ENCODE data around the gene CNN1. TPM values are rescaled to one million over a fixed set of nuclear protein-coding genes. Genes with fewer than 3 reads are reported as not detected.

CNN1 gene
- total RNA-seq, 2 donors from 2014 or later: 10.9 to 15.2 TPM

GRCh38 chr19:11528551-11529341 lies 9.9 kb upstream of the CNN1 start, which contains the start of gene ECSIT:
ECSIT (minus strand) TSS chr19:11529134; CDS start chr19:11519170, 9,964 bp downstream.
- H3K36me3 ChIP-seq (replicated peaks in 1 of 2; ENCODE audit: insufficient read depth in 1 of 2, low read depth in 2 of 2): no peaks in the 10 kb centered on the region
- intact Hi-C loops (cut with DNase I): no loop called here
- TF ChIP-seq POLR2A (IDR thresholded peaks at IDR 0.05): peak; percentile 48 to 76 (median 65)
- TF ChIP-seq, protein P1, sequence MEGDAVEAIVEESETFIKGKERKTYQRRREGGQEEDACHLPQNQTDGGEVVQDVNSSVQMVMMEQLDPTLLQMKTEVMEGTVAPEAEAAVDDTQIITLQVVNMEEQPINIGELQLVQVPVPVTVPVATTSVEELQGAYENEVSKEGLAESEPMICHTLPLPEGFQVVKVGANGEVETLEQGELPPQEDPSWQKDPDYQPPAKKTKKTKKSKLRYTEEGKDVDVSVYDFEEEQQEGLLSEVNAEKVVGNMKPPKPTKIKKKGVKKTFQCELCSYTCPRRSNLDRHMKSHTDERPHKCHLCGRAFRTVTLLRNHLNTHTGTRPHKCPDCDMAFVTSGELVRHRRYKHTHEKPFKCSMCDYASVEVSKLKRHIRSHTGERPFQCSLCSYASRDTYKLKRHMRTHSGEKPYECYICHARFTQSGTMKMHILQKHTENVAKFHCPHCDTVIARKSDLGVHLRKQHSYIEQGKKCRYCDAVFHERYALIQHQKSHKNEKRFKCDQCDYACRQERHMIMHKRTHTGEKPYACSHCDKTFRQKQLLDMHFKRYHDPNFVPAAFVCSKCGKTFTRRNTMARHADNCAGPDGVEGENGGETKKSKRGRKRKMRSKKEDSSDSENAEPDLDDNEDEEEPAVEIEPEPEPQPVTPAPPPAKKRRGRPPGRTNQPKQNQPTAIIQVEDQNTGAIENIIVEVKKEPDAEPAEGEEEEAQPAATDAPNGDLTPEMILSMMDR (IDR thresholded peaks at IDR 0.05): no peak
- peak within 1 kb of the TSS; percentile 81 to 95 (median 88) for H3K27ac ChIP-seq
- H3K9me3 ChIP-seq: no peaks in the 10 kb centered on the region
- ATAC-seq (peak; percentile 100), DNase-seq (peak; percentile 99)
- H3K27me3 ChIP-seq: no peaks in the 10 kb centered on the region
- H3K4me1 ChIP-seq: peaks cover 21% of the 10 kb centered on the region
- WGBS, 2 donors: 0 to 1% methylated on average over 14 to 47 of the region's 47 CpGs
- H3K4me3 ChIP-seq: peak within 1 kb of the TSS; percentile 39 to 79

- intact Hi-C loops (cut with DNase I): no loop called here
- Histone ChIP-seq H3K27ac (no peak overlapping the region), H3K36me3 (replicated peaks in 1 of 2; ENCODE audit: insufficient read depth in 1 of 2, low read depth in 2 of 2) (no peaks in the 10 kb centered on the region), H3K9me3 (no peaks in the 10 kb centered on the region), H3K4me3 (no peak overlapping the region), H3K4me1 (peaks cover 22% of the 10 kb centered on the region), H3K27me3 (no peaks in the 10 kb centered on the region)
- 10 to 20% methylated on average over 9 of the region's 9 CpGs for WGBS, 2 donors
- ATAC-seq (peak; percentile 36), DNase-seq (peak; percentile 78 to 89 (median 83))
- no peak for TF ChIP-seq POLR2A (IDR thresholded peaks at IDR 0.05)
- TF ChIP-seq, protein P1 (IDR thresholded peaks at IDR 0.05): peak in 4 of 7 experiments; percentile 9 to 30 (median 24)
Measured at GRCh38 chr19:11530432-11530831, 8.2 kb upstream of the CNN1 start.

DNA sequence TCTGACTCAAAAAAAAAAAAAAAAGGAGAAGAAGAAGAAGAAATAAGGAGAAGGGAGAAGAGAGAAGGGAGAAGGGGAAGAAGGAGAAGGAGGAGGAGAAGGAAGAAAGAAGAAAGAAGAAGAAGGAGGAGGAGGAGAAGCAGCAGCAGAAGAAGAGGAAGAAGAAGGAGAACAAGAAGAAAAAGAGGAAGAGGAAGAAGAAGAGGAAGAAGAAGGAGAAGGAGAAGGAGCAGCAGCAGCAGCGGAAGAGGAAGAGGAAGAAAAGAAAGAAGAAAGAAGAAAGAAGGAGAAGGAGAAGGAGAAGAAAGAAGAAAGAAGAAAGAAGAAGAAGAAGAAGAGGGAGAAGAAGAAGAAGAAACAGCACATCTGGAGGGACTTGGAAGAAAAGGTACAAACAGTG lies 4.1 kb upstream of the CNN1 start:
- Histone ChIP-seq H3K27me3 (peaks cover 0 to 4% of the 10 kb centered on the region in 2 donors), H3K4me3 (no peak overlapping the region), H3K27ac (no peak overlapping the region), H3K4me1 (peaks cover 13% of the 10 kb centered on the region), H3K36me3 (replicated peaks in 1 of 2; ENCODE audit: insufficient read depth in 1 of 2, low read depth in 2 of 2) (no peaks in the 10 kb centered on the region), H3K9me3 (no peaks in the 10 kb centered on the region)
- intact Hi-C loops (cut with DNase I): no loop called here
- 73 to 91% methylated on average over 1 of the region's 1 CpG for WGBS, 2 donors
- ATAC-seq: no peak
- DNase-seq: no peak
- TF ChIP-seq, protein P1 (IDR thresholded peaks at IDR 0.05): no peak
- TF ChIP-seq POLR2A (IDR thresholded peaks at IDR 0.05): no peak

DNA sequence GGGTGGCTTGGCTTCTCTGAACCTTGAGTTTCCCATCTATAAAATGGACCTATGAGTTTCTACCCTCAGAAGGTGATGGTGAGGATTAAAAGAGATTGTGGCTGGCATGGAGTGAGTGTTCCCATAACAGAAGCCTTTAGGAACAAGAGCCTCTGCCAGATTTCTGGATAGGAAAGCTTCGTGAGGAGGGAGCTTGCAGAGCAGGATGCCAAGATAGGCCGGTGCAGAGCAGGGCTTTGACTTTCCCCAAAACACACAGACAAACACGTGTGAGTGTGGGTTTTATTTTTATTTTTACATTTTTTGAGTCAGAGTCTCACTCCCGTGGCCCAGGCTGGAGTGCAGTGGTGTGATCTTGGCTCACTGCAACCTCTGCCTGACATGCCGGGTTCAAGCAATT lies 3.7 kb upstream of the CNN1 start:
- ATAC-seq: no peak
- DNase-seq: no peak
- H3K4me1 ChIP-seq: peaks cover 14% of the 10 kb centered on the region
- no peaks in the 10 kb centered on the region for H3K36me3 ChIP-seq (replicated peaks in 1 of 2; ENCODE audit: insufficient read depth in 1 of 2, low read depth in 2 of 2)
- intact Hi-C loops (cut with DNase I): no loop called here
- TF ChIP-seq, protein P1 (IDR thresholded peaks at IDR 0.05): no peak
- no peak for TF ChIP-seq POLR2A (IDR thresholded peaks at IDR 0.05)
- no peaks in the 10 kb centered on the region for H3K9me3 ChIP-seq
- WGBS, 2 donors: 63 to 71% methylated on average over 5 of the region's 5 CpGs
- H3K27ac ChIP-seq: no peak overlapping the region
- no peak overlapping the region for H3K4me3 ChIP-seq
- peaks cover 0 to 6% of the 10 kb centered on the region in 2 donors for H3K27me3 ChIP-seq

All from body of pancreas (tissue), 4 donors.